ENCODE results near the gene ALOX12.

DNA sequence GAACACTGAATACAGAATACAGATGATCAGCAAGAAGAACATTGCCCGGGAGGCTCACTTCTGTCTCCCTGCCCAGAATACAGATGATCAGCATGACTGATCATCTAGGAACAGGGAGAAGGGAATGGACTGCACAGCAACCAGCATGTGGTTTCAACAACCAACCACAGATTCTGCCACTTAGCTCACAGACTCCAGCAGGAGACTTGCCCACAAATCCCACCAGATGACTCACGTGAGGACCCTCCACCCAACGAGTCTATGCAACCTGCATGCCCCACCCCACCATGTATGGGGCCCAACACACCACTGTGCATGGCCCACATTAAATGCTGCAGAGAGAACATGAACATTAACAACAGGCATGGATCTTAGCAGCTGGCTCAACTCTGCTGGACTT, 36.1 kb upstream of the ALOX12 start:
- no peak for TF ChIP-seq POLR2A (IDR thresholded peaks at IDR 0.05)
- TF ChIP-seq, protein P1, sequence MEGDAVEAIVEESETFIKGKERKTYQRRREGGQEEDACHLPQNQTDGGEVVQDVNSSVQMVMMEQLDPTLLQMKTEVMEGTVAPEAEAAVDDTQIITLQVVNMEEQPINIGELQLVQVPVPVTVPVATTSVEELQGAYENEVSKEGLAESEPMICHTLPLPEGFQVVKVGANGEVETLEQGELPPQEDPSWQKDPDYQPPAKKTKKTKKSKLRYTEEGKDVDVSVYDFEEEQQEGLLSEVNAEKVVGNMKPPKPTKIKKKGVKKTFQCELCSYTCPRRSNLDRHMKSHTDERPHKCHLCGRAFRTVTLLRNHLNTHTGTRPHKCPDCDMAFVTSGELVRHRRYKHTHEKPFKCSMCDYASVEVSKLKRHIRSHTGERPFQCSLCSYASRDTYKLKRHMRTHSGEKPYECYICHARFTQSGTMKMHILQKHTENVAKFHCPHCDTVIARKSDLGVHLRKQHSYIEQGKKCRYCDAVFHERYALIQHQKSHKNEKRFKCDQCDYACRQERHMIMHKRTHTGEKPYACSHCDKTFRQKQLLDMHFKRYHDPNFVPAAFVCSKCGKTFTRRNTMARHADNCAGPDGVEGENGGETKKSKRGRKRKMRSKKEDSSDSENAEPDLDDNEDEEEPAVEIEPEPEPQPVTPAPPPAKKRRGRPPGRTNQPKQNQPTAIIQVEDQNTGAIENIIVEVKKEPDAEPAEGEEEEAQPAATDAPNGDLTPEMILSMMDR (IDR thresholded peaks at IDR 0.05 in 4 of 5, conservative IDR thresholded peaks at IDR 0.05 in 1 of 5): no peak

All from gastrocnemius medialis (tissue), 4 donors.